NCI-H460 (cell line): ENCODE results near the gene CPNE6. TPM values are rescaled to one million over a fixed set of nuclear protein-coding genes. Genes with fewer than 3 reads are reported as not detected.

Experiments used
- DNase-seq: peaks from one replicate; pipeline ENCODE4 v3.0.0-alpha.2; 2016; ENCODE audit warnings: low read depth; ENCODE audit errors: extremely low read depth
- total RNA-seq: library from RNA; depleted of rRNA; stranded (reverse); fragments of >200 nt; shearing (Covaris generic); gene quantifications from 2 replicates; pipeline ENCODE4 v1.2.3, GENCODE V29; 2014

CPNE6 gene
- total RNA-seq, 1 experiment from 2014 or later = not detected

- no peak for DNase-seq
Measured at GRCh38 chr14:24067133-24068082, 4.0 kb upstream of the CPNE6 start.

- no peak for DNase-seq
Measured at GRCh38 chr14:24068711-24069410, 2.5 kb upstream of the CPNE6 start.

- DNase-seq = no peak
Measured at GRCh38 chr14:24069411-24069735, 2.0 kb upstream of the CPNE6 start.

- no peak for DNase-seq
Measured at GRCh38 chr14:24070285-24071143, 848 bp upstream of the CPNE6 start.

GRCh38 chr14:24071836-24072430 is 571 bp downstream of the CPNE6 start:
- DNase-seq = no peak

- no peak for DNase-seq
Measured at GRCh38 chr14:24072436-24072835, 1.1 kb downstream of the CPNE6 start.

- DNase-seq = no peak
Measured at GRCh38 chr14:24072881-24073877, 1.8 kb downstream of the CPNE6 start.

- no peak for DNase-seq
Measured at GRCh38 chr14:24074625-24075484, 3.5 kb downstream of the CPNE6 start.

GRCh38 chr14:24075485-24076301 is 4.3 kb downstream of the CPNE6 start:
- DNase-seq = no peak

- DNase-seq = no peak
Measured at GRCh38 chr14:24076302-24076601, 4.9 kb downstream of the CPNE6 start.

- no peak for DNase-seq
Measured at GRCh38 chr14:24077086-24077485, 5.7 kb downstream of the CPNE6 start.

GRCh38 chr14:24078146-24078545 is 6.8 kb downstream of the CPNE6 start:
- no peak for DNase-seq

GRCh38 chr14:24079491-24080141 is 8.3 kb downstream of the CPNE6 start:
- DNase-seq = no peak

- no peak for DNase-seq
Measured at GRCh38 chr14:24080142-24080530, 8.8 kb downstream of the CPNE6 start.

GRCh38 chr14:24080888-24081738 is 9.8 kb downstream of the CPNE6 start:
- no peak for DNase-seq

GRCh38 chr14:24081739-24082211 is 10.4 kb downstream of the CPNE6 start:
- no peak for DNase-seq
